ENCODE measurements around the gene TMPRSS11D. TPM values are rescaled to one million over a fixed set of nuclear protein-coding genes. Genes with fewer than 3 reads are reported as not detected.

TMPRSS11D gene
- not detected in 2 replicates for total RNA-seq

GRCh38 chr4:67883902-67884301 is at the start of gene TMPRSS11D:
Gene TMPRSS11D, minus strand, starts transcription at chr4:67884002. Its CDS starts 69 bp downstream, at chr4:67883933.

Other genes with a start within 250 kb of the TMPRSS11D start
- 48.1 and 100 TPM in 2 replicates for gene UBA6, start 182.8 kb downstream of the TMPRSS11D start, total RNA-seq
- gene GNRHR, start 129.6 kb downstream of the TMPRSS11D start, total RNA-seq, result not detected in 2 replicates
- not detected in 2 replicates for gene TMPRSS11A, start 79.5 kb upstream of the TMPRSS11D start, total RNA-seq
- gene TMPRSS11F, start 245.9 kb upstream of the TMPRSS11D start, total RNA-seq, result not detected in 2 replicates